ENCODE results near the gene OR10P1.

OR10P1 gene

GRCh38 chr12:55624056-55624455, 12.6 kb upstream of the OR10P1 start:
- H3K4me3 ChIP-seq (ENCODE audit: low read depth, low read length), result no peak overlapping the region
- TF ChIP-seq CTCF (IDR thresholded peaks at IDR 0.05; ENCODE audit: low read depth, low read length), result no peak

GRCh38 chr12:55626154-55626553, 10.5 kb upstream of the OR10P1 start:
- TF ChIP-seq CTCF (IDR thresholded peaks at IDR 0.05; ENCODE audit: low read depth, low read length), result no peak
- no peak overlapping the region for H3K4me3 ChIP-seq (ENCODE audit: low read depth, low read length)

GRCh38 chr12:55629058-55629841, 7.4 kb upstream of the OR10P1 start:
- TF ChIP-seq CTCF (IDR thresholded peaks at IDR 0.05; ENCODE audit: low read depth, low read length), result no peak
- H3K4me3 ChIP-seq (ENCODE audit: low read depth, low read length), result no peak overlapping the region

- H3K4me3 ChIP-seq (ENCODE audit: low read depth, low read length), result no peak overlapping the region
- TF ChIP-seq CTCF (IDR thresholded peaks at IDR 0.05; ENCODE audit: low read depth, low read length), result no peak
These were observed 5.6 kb upstream of the OR10P1 start for GRCh38 chr12:55631056-55631455.

- no peak overlapping the region for H3K4me3 ChIP-seq (ENCODE audit: low read depth, low read length)
- no peak for TF ChIP-seq CTCF (IDR thresholded peaks at IDR 0.05; ENCODE audit: low read depth, low read length)
These were observed 5.0 kb upstream of the OR10P1 start for GRCh38 chr12:55631733-55632132.

- TF ChIP-seq CTCF (IDR thresholded peaks at IDR 0.05; ENCODE audit: low read depth, low read length), result no peak
- no peak overlapping the region for H3K4me3 ChIP-seq (ENCODE audit: low read depth, low read length)
These were observed 3.5 kb upstream of the OR10P1 start for GRCh38 chr12:55633151-55633550.

GRCh38 chr12:55636116-55636655, 506 bp upstream of the OR10P1 start:
- no peak overlapping the region for H3K4me3 ChIP-seq (ENCODE audit: low read depth, low read length)
- no peak for TF ChIP-seq CTCF (IDR thresholded peaks at IDR 0.05; ENCODE audit: low read depth, low read length)

All from WI38 (cell line).